Activated CD4-positive, alpha-beta T cell treated with anti-CD3 and anti-CD28 coated beads, Interleukin-2, amount 10 ng/mL, durations not matched to agents 24 days and 14 days (primary cell): ENCODE data around the gene SERP2. TPM values are rescaled to one million over a fixed set of nuclear protein-coding genes. Genes with fewer than 3 reads are reported as not detected.

Source experiments
- DNase-seq: peaks from one replicate; pipeline ENCODE4 v3.0.0; 2022
- H3K27ac Mint-ChIP-seq: one replicate; pipeline ENCODE4 v1.8.0; 2022; ENCODE audit warnings: mild to moderate bottlenecking, mixed read lengths
- H3K27me3 Mint-ChIP-seq: one replicate; pipeline ENCODE4 v1.8.0; 2022; ENCODE audit warnings: mixed read lengths
- H3K36me3 Mint-ChIP-seq: one replicate; pipeline ENCODE4 v1.8.0; 2022; ENCODE audit warnings: low read depth, mild to moderate bottlenecking, mixed read lengths
- H3K4me1 Mint-ChIP-seq: one replicate; pipeline ENCODE4 v1.8.0; 2021; ENCODE audit warnings: mixed read lengths
- H3K4me3 Mint-ChIP-seq: one replicate; pipeline ENCODE4 v1.8.0; 2022; ENCODE audit warnings: mild to moderate bottlenecking, moderate library complexity, mixed read lengths
- H3K9me3 Mint-ChIP-seq: one replicate; pipeline ENCODE4 v1.8.0; 2021; ENCODE audit warnings: mixed read lengths
- intact Hi-C: fragments of 100-400 bp; cut with micrococcal nuclease; formaldehyde crosslinking; loops from one replicate; pipeline ENCODE4 v1.15.1; 2023
- total RNA-seq: library from RNA; stranded (reverse); gene quantifications from 2 replicates; pipeline ENCODE4 v1.2.3, GENCODE V29; 2022

Gene SERP2
- total RNA-seq, 1 donor from 2014 or later, result not detected

DNA sequence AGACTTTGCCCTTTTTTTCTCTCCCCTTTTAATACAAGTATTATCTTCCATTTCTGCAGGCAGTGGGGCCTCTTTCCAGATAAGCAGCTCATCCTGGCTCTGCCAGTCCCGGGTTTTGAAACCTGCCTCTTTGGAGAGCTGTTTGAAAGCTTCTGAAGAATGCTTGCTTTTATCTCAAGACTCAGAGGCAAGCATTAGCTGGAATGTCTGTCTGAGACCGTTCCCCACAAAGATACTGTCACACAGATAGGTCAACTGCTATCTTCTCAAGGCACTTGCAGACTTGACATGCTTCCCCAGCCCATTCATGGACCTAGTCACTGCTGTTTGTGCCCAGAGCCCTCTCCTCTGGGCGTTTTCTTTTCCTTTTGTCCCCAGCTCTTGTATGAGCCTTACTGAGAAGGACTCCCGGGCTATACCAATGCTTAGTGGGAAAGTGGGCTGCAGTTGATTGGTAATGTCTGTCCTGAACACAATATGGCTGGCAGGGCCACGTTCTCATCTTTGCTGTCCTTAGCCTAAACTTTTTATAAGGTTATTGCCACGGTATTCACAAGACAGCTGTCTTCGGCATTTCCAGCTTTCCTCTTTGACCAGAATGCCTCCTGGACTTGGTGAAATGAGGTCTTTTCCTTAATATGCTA, 13.4 kb downstream of the SERP2 start:
- DNase-seq, result no peak
- H3K9me3 Mint-ChIP-seq, result no peaks in the 10 kb centered on the region
- H3K4me1 Mint-ChIP-seq, result no peaks in the 10 kb centered on the region
- H3K27ac Mint-ChIP-seq, result no peak overlapping the region
- no peak overlapping the region for H3K4me3 Mint-ChIP-seq
- no peaks in the 10 kb centered on the region for H3K27me3 Mint-ChIP-seq
- no peaks in the 10 kb centered on the region for H3K36me3 Mint-ChIP-seq
- intact Hi-C loops, result no loop called here

- no peaks in the 10 kb centered on the region for H3K36me3 Mint-ChIP-seq
- H3K9me3 Mint-ChIP-seq, result no peaks in the 10 kb centered on the region
- H3K4me1 Mint-ChIP-seq, result no peaks in the 10 kb centered on the region
- peaks cover 6% of the 10 kb centered on the region for H3K27me3 Mint-ChIP-seq
- intact Hi-C loops, result no loop called here
- no peak overlapping the region for H3K27ac Mint-ChIP-seq
- DNase-seq, result no peak
- H3K4me3 Mint-ChIP-seq, result no peak overlapping the region
Observed at GRCh38 chr13:44388427-44389059, 14.9 kb downstream of the SERP2 start.

- Mint-ChIP-seq H3K36me3 (no peaks in the 10 kb centered on the region), H3K27ac (no peak overlapping the region), H3K4me1 (no peaks in the 10 kb centered on the region), H3K27me3 (peaks cover 6% of the 10 kb centered on the region), H3K9me3 (no peaks in the 10 kb centered on the region), H3K4me3 (no peak overlapping the region)
- no peak for DNase-seq
- intact Hi-C loops, result no loop called here
Observed at GRCh38 chr13:44389060-44389666, 15.5 kb downstream of the SERP2 start.

DNA sequence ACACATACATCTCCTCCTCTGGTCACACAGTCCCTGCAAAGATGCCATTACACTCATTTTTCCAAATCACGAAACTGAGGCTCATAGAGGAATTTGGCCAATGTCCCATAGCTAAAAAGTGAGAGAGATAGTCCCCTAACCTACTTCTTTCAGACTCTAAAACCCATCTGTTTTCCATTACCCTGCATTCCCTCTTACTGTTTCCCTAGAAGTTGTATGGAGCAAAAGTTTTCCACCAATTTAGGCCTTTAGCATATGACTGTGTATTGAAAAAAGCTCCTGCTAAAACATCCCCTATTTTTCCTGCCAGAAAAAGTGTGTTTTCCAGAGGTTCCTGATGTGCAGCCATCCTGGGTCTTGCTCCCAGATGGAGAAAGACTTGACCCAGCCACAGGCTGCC, 16.3 kb downstream of the SERP2 start:
- intact Hi-C loops, result no loop called here
- Mint-ChIP-seq H3K4me3 (no peak overlapping the region), H3K9me3 (no peaks in the 10 kb centered on the region), H3K4me1 (no peaks in the 10 kb centered on the region), H3K27ac (no peak overlapping the region), H3K27me3 (peaks cover 6% of the 10 kb centered on the region), H3K36me3 (no peaks in the 10 kb centered on the region)
- DNase-seq, result no peak

DNA sequence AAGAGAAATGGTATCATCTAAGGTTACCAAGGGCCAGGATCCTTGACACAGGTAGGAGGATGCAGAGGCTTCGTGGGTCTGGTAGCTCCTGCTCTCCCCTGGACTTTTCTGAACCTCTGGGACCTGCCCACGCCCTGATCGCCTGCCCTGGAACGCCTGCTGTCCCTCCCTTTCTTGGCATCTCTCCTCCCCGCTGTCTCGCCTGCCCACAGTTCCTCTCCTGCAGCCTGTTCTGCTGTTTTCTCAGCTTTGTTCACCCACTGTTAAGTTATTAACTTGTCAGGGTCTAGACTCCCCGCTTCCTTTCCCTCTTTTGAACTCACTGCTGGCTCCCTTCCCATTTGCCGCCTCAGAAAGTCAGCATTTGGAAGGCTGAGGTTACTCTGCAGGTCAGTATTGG, 19.8 kb downstream of the SERP2 start:
- no peak for DNase-seq
- Mint-ChIP-seq H3K36me3 (no peaks in the 10 kb centered on the region), H3K9me3 (no peaks in the 10 kb centered on the region), H3K4me1 (no peaks in the 10 kb centered on the region), H3K27me3 (peaks cover 6% of the 10 kb centered on the region), H3K27ac (no peak overlapping the region), H3K4me3 (no peak overlapping the region)
- intact Hi-C loops, result no loop called here

DNA sequence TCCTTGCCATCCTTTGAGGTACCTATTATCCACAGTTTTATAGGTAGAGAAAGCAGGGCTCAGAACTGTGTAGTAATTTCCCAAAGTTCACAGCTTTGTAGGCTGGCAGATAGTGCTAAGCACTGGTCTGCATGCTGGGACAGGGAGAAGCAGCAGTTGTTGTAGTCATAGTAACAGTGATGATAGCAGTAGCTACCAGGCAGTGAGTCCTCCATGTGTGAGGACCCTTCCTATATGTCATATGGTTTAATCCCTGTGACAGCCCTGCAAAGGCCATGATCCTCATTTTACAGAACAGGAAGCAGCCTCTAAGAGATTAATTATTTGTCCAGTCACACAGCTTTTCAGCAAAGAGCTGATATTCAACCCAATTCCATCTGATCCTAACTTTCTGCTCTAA, 21.0 kb downstream of the SERP2 start:
- Mint-ChIP-seq H3K27me3 (peaks cover 6% of the 10 kb centered on the region), H3K4me3 (no peak overlapping the region), H3K9me3 (no peaks in the 10 kb centered on the region), H3K36me3 (no peaks in the 10 kb centered on the region), H3K27ac (no peak overlapping the region), H3K4me1 (no peaks in the 10 kb centered on the region)
- intact Hi-C loops, result no loop called here
- no peak for DNase-seq

GRCh38 chr13:44395976-44396694, 22.5 kb downstream of the SERP2 start:
- DNase-seq, result no peak
- Mint-ChIP-seq H3K4me1 (no peaks in the 10 kb centered on the region), H3K27ac (no peak overlapping the region), H3K36me3 (no peaks in the 10 kb centered on the region), H3K27me3 (peaks cover 6% of the 10 kb centered on the region), H3K9me3 (no peaks in the 10 kb centered on the region), H3K4me3 (no peak overlapping the region)
- intact Hi-C loops, result no loop called here

DNA sequence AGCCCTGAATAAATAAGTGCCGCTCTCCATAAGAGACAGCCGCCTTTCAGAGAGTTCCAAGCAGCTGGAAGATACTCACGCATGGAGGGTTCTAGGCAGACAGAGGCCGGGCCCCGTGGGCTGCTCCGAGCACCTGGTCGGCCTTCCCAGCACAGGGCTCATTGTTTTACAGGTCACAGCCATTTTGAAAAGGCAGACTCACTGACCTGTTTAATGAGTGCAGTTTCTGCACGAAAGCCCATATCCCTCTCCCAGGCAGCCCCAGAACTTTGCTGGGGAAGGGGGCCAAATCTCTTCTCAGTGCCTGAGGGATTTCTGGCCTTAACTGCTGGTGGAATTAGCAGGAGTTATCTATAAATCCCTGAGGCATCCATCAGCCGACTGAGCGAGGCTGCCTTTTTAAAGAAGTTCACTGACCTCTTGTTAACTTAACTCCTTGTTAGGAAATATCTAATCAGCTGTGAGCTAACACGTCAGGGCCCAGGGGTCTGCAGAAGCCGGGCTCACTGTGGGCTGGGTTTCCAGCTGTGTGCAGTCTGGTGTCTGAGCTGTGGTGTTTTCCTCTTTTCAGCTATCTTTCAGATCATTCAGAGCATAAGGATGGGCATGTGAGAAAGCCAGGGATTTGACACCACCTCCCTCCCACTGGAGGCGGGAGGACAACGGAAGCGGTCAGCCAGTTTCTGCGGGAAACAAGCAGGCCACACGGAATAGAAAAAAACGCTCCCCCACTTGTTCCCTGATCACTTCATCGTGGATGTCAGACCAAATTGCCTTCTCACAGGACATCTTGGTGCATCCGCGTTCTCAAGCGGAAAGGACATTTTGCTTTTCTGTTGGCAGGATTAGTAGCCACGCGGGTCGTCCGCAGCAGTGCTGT, 23.3 kb downstream of the SERP2 start:
- no peak overlapping the region for H3K4me3 Mint-ChIP-seq
- DNase-seq, result no peak
- H3K36me3 Mint-ChIP-seq, result no peaks in the 10 kb centered on the region
- no peak overlapping the region for H3K27ac Mint-ChIP-seq
- H3K9me3 Mint-ChIP-seq, result no peaks in the 10 kb centered on the region
- peaks cover 6% of the 10 kb centered on the region for H3K27me3 Mint-ChIP-seq
- intact Hi-C loops, result no loop called here
- H3K4me1 Mint-ChIP-seq, result no peaks in the 10 kb centered on the region

- DNase-seq, result no peak
- intact Hi-C loops, result no loop called here
- Mint-ChIP-seq H3K36me3 (no peaks in the 10 kb centered on the region), H3K4me3 (no peak overlapping the region), H3K9me3 (no peaks in the 10 kb centered on the region), H3K27me3 (peaks cover 3% of the 10 kb centered on the region), H3K27ac (no peak overlapping the region), H3K4me1 (no peaks in the 10 kb centered on the region)
Observed at GRCh38 chr13:44397766-44398223, 24.2 kb downstream of the SERP2 start.

GRCh38 chr13:44398606-44399005, 25.0 kb downstream of the SERP2 start:
- intact Hi-C loops, result no loop called here
- no peaks in the 10 kb centered on the region for H3K27me3 Mint-ChIP-seq
- no peaks in the 10 kb centered on the region for H3K4me1 Mint-ChIP-seq

GRCh38 chr13:44399074-44399473, 25.4 kb downstream of the SERP2 start:
- Mint-ChIP-seq H3K27ac (no peak overlapping the region), H3K4me3 (no peak overlapping the region), H3K36me3 (no peaks in the 10 kb centered on the region), H3K4me1 (no peaks in the 10 kb centered on the region), H3K27me3 (no peaks in the 10 kb centered on the region), H3K9me3 (no peaks in the 10 kb centered on the region)
- no peak for DNase-seq
- intact Hi-C loops, result no loop called here

More at GRCh38 chr13:44398606-44399005, 25.0 kb downstream of the SERP2 start:
- Mint-ChIP-seq H3K36me3 (no peaks in the 10 kb centered on the region), H3K4me3 (no peak overlapping the region), H3K9me3 (no peaks in the 10 kb centered on the region), H3K27ac (no peak overlapping the region)
- no peak for DNase-seq

DNA sequence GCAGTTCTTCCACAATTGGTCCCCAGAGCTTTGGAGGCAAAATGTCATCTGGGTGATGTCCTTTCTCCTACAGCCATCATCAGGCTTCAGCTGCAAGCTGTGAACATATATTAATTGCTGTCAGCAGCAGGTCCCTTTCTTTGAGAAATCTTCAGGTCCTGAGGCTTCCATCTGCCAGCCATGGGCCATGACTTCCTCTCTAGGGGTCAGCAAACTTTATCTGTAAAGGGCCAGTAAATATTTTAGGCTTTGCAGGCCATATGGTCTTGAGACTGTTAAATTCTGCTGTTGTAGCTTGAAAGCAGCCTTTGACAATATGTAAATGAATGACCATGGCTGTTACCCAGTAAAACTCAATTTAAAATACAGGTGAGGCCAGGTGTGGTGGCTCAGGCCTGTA, 27.1 kb downstream of the SERP2 start:
- H3K27ac Mint-ChIP-seq, result no peak overlapping the region
- H3K27me3 Mint-ChIP-seq, result no peaks in the 10 kb centered on the region
- no peak for DNase-seq
- H3K9me3 Mint-ChIP-seq, result no peaks in the 10 kb centered on the region
- intact Hi-C loops, result no loop called here
- H3K4me3 Mint-ChIP-seq, result no peak overlapping the region
- no peaks in the 10 kb centered on the region for H3K36me3 Mint-ChIP-seq
- no peaks in the 10 kb centered on the region for H3K4me1 Mint-ChIP-seq

- no peaks in the 10 kb centered on the region for H3K36me3 Mint-ChIP-seq
- no peaks in the 10 kb centered on the region for H3K9me3 Mint-ChIP-seq
- no peaks in the 10 kb centered on the region for H3K4me1 Mint-ChIP-seq
- no peaks in the 10 kb centered on the region for H3K27me3 Mint-ChIP-seq
- no peak overlapping the region for H3K4me3 Mint-ChIP-seq
- no peak for DNase-seq
- H3K27ac Mint-ChIP-seq, result no peak overlapping the region
- intact Hi-C loops, result no loop called here
Observed at GRCh38 chr13:44401577-44401976, 28.0 kb downstream of the SERP2 start.
